HG02870 (cell line): ENCODE data around the gene SERPINB6.
"Not testable (repeated sequence)": the region's sequence is repeated elsewhere in the genome, so short reads cannot be mapped to it uniquely, and the experiment has no call there.

Source experiments
- ATAC-seq: cut with Tn5 transposase; IDR thresholded peaks from one replicate; pipeline ENCODE4 v1.9.1; 2021; ENCODE audit warnings: mild to moderate bottlenecking, moderate library complexity; ENCODE audit not compliant: unreplicated experiment

SERPINB6 gene

GRCh38 chr6:2940010-2940850 is 31.1 kb downstream of the SERPINB6 start:
- ATAC-seq: peak; percentile 94

GRCh38 chr6:2939315-2940009 is 31.9 kb downstream of the SERPINB6 start:
- ATAC-seq: no peak

- ATAC-seq: no peak
These were observed 32.7 kb downstream of the SERPINB6 start for GRCh38 chr6:2938632-2939083.

- ATAC-seq: no peak
These were observed 33.2 kb downstream of the SERPINB6 start for GRCh38 chr6:2938004-2938631.

- ATAC-seq: no peak
These were observed 33.8 kb downstream of the SERPINB6 start for GRCh38 chr6:2937627-2938003.

- ATAC-seq: no peak
These were observed 35.6 kb downstream of the SERPINB6 start for GRCh38 chr6:2935566-2936291.

- no peak for ATAC-seq
These were observed 37.3 kb downstream of the SERPINB6 start for GRCh38 chr6:2934057-2934456.

- not testable (repeated sequence) for ATAC-seq
These were observed 38.5 kb downstream of the SERPINB6 start for GRCh38 chr6:2932911-2933310.

GRCh38 chr6:2931970-2932748 is 39.2 kb downstream of the SERPINB6 start:
- peak; percentile 85 for ATAC-seq

GRCh38 chr6:2931055-2931454 is 40.3 kb downstream of the SERPINB6 start:
- no peak for ATAC-seq

GRCh38 chr6:2927931-2928330 is 43.4 kb downstream of the SERPINB6 start:
- not testable (repeated sequence) for ATAC-seq

- ATAC-seq: not testable (repeated sequence)
These were observed 45.3 kb downstream of the SERPINB6 start for GRCh38 chr6:2925842-2926747.

GRCh38 chr6:2921520-2922115 is 49.7 kb downstream of the SERPINB6 start:
- no peak for ATAC-seq

GRCh38 chr6:2920671-2921112 is 50.7 kb downstream of the SERPINB6 start:
- no peak for ATAC-seq

GRCh38 chr6:2919886-2920285 is 51.5 kb downstream of the SERPINB6 start:
- ATAC-seq: no peak

GRCh38 chr6:2919401-2919800 is 52.0 kb downstream of the SERPINB6 start:
- ATAC-seq: no peak

GRCh38 chr6:2918936-2919335 is 52.4 kb downstream of the SERPINB6 start:
- ATAC-seq: no peak

- no peak for ATAC-seq
These were observed 53.4 kb downstream of the SERPINB6 start for GRCh38 chr6:2917801-2918445.
